CD4-positive, alpha-beta T cell (primary cell): ENCODE measurements around the gene LPP. TPM values are rescaled to one million over a fixed set of nuclear protein-coding genes. Genes with fewer than 3 reads are reported as not detected.

Source experiments
- ATAC-seq: fragments of 200-7000 bp; cut with Tn5 transposase; one replicate; pipeline ENCODE4 v1.10.0; 2022; ENCODE audit warnings: mild to moderate bottlenecking; ENCODE audit not compliant: poor library complexity
- CTCF ChIA-PET: fragments of 350-600 bp; sonication (Branson Sonifier 250); formaldehyde crosslinking; loops from one replicate; lab custom pipeline; 2021; ENCODE audit warnings: antibody characterized with exemption, inconsistent platforms; lab: Charles Lee
- POLR2A ChIA-PET: fragments of 350-600 bp; sonication (Branson Sonifier 250); formaldehyde crosslinking; loops from one replicate; lab custom pipeline; 2021; ENCODE audit warnings: antibody characterized with exemption, inconsistent platforms; lab: Charles Lee
- DNase-seq, 14 experiments: peaks; one replicate each; pipeline ENCODE4 v3.0.0-alpha.2; 2013 to 2020; ENCODE audit warnings: mixed read lengths in 2 of 14
- H3K27ac ChIP-seq, 2 donors: one replicate each; pipeline versions ENCODE4 v1.5.1 to v1.7.0; 2013; ENCODE audit warnings: low read length in 2 of 2, low read depth in 1 of 2, mild to moderate bottlenecking in 1 of 2
- H3K27me3 ChIP-seq, 2 experiments: 1 replicate in 1 of 2; 2 replicates in 1 of 2; pipeline versions ENCODE4 v1.6.1 to v1.7.0; 2013; ENCODE audit warnings: low read length in 2 of 2, control low read depth in 1 of 2, mild to moderate bottlenecking in 1 of 2, moderate library complexity in 1 of 2; ENCODE audit not compliant: insufficient read depth in 2 of 2, control insufficient read depth in 1 of 2
- H3K36me3 ChIP-seq: one replicate; pipeline ENCODE4 v1.6.1; 2013; ENCODE audit warnings: low read length, control low read depth; ENCODE audit not compliant: insufficient read depth
- H3K4me1 ChIP-seq: one replicate; pipeline ENCODE4 v1.6.1; 2013; ENCODE audit warnings: low read length, control low read depth; ENCODE audit not compliant: insufficient read depth
- H3K4me3 ChIP-seq: one replicate; pipeline ENCODE4 v1.5.1; 2013; ENCODE audit warnings: mild to moderate bottlenecking, low read length, moderate library complexity
- H3K9me3 ChIP-seq, 2 experiments: 1 replicate in 1 of 2; 2 replicates in 1 of 2; pipeline versions ENCODE4 v1.6.1 to v1.7.0; 2013; ENCODE audit warnings: low read length in 2 of 2, mild to moderate bottlenecking in 2 of 2, control low read depth in 1 of 2, moderate library complexity in 1 of 2; ENCODE audit not compliant: control insufficient read depth in 1 of 2, insufficient read depth in 1 of 2
- H3K27ac Mint-ChIP-seq: one replicate; pipeline ENCODE4 v1.8.0; 2020; ENCODE audit warnings: mixed read lengths
- H3K27me3 Mint-ChIP-seq: one replicate; pipeline ENCODE4 v1.8.0; 2021; ENCODE audit warnings: mixed read lengths
- H3K36me3 Mint-ChIP-seq: one replicate; pipeline ENCODE4 v1.8.0; 2021; ENCODE audit warnings: low read depth, mixed read lengths
- H3K4me1 Mint-ChIP-seq: one replicate; pipeline ENCODE4 v1.8.0; 2021; ENCODE audit warnings: low read depth, mixed read lengths
- H3K4me3 Mint-ChIP-seq: one replicate; pipeline ENCODE4 v1.8.0; 2020; ENCODE audit warnings: mild to moderate bottlenecking, mixed read lengths
- H3K9me3 Mint-ChIP-seq: one replicate; pipeline ENCODE4 v1.8.0; 2020; ENCODE audit warnings: mixed read lengths
- intact Hi-C, 2 experiments: fragments of 100-400 bp; cut with DNase I in 1 of 2; cut with micrococcal nuclease in 1 of 2; formaldehyde crosslinking; loops; one replicate each; pipeline versions ENCODE4 v1.15.1 to v1.9.0; 2023 to 2025; cut with DNase I, micrococcal nuclease
- total RNA-seq, 174 experiments: library from RNA in 2 of 174; stranded (reverse) in 2 of 174; gene quantifications; one replicate each; pipeline ENCODE4 v1.2.3 and lab custom pipeline; 2021 to 2026
- TF ChIP-seq, protein P1 (sequence below): fragments of 200-600 bp; IDR thresholded peaks from one replicate; pipeline ENCODE4 v1.8.0; 2022; ENCODE audit warnings: antibody characterized with exemption, mild to moderate bottlenecking

LPP gene
- total RNA-seq, 2 experiments from 2014 or later, result 45.6 to 45.9 TPM

GRCh38 chr3:188934989-188935388, 781.0 kb downstream of the LPP start:
- Mint-ChIP-seq H3K36me3 (no peaks in the 10 kb centered on the region), H3K27me3 (no peaks in the 10 kb centered on the region), H3K4me3 (no peak overlapping the region), H3K9me3 (no peaks in the 10 kb centered on the region), H3K4me1 (no peaks in the 10 kb centered on the region), H3K27ac (no peak overlapping the region)
- ATAC-seq, result no peak
- H3K27me3 ChIP-seq, result no peaks in the 10 kb centered on the region
- H3K4me3 ChIP-seq, result no peak overlapping the region
- no peaks in the 10 kb centered on the region for H3K4me1 ChIP-seq
- no peak for DNase-seq
- H3K36me3 ChIP-seq, result no peaks in the 10 kb centered on the region
- H3K9me3 ChIP-seq, result no peaks in the 10 kb centered on the region
- TF ChIP-seq, protein P1, sequence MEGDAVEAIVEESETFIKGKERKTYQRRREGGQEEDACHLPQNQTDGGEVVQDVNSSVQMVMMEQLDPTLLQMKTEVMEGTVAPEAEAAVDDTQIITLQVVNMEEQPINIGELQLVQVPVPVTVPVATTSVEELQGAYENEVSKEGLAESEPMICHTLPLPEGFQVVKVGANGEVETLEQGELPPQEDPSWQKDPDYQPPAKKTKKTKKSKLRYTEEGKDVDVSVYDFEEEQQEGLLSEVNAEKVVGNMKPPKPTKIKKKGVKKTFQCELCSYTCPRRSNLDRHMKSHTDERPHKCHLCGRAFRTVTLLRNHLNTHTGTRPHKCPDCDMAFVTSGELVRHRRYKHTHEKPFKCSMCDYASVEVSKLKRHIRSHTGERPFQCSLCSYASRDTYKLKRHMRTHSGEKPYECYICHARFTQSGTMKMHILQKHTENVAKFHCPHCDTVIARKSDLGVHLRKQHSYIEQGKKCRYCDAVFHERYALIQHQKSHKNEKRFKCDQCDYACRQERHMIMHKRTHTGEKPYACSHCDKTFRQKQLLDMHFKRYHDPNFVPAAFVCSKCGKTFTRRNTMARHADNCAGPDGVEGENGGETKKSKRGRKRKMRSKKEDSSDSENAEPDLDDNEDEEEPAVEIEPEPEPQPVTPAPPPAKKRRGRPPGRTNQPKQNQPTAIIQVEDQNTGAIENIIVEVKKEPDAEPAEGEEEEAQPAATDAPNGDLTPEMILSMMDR, result no peak
- ChIA-PET CTCF (interaction anchor here (1.2 to 1.3 kb wide), 2 partner anchors 19 to 1195 kb away, joined by 3 read pairs; no protein-coding TSS in a partner anchor), POLR2A (no interaction called here)
- no peak overlapping the region for H3K27ac ChIP-seq
- intact Hi-C loops, result no loop called here

DNA sequence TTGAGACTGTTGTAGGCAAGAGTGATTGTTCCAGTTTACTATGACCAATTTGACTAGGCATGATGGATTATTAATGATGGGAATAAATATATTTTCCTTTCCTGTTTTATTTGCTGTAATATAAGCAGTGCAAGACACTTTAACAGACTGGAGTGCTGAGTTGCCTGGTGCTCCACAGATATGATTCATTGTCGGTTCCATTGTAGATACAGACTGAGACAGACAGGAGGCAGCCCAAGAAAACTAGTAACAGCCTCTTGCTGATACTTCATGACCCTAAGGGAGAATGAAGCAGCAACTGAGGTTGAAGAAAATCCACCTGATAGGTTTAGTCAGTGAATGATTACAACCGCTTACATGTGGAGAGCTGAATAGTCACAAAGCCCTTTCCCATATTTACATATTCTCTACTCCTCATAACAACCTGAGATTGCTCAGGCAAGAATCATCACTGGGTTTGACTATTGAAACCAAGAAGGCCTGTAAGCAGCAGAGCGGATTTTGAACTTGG, 782.7 kb downstream of the LPP start:
- ATAC-seq (no peak), DNase-seq (no peak)
- H3K4me3 ChIP-seq, result no peak overlapping the region
- Mint-ChIP-seq H3K27ac (no peak overlapping the region), H3K4me3 (no peak overlapping the region), H3K4me1 (no peaks in the 10 kb centered on the region), H3K36me3 (no peaks in the 10 kb centered on the region), H3K27me3 (no peaks in the 10 kb centered on the region), H3K9me3 (no peaks in the 10 kb centered on the region)
- intact Hi-C loops, result no loop called here
- no peaks in the 10 kb centered on the region for H3K9me3 ChIP-seq
- no peak overlapping the region for H3K27ac ChIP-seq
- H3K36me3 ChIP-seq, result no peaks in the 10 kb centered on the region
- no peaks in the 10 kb centered on the region for H3K27me3 ChIP-seq
- TF ChIP-seq, protein P1, result no peak
- CTCF ChIA-PET, result no interaction called here
- H3K4me1 ChIP-seq, result no peaks in the 10 kb centered on the region
- POLR2A ChIA-PET, result no interaction called here

GRCh38 chr3:188937389-188937788, 783.4 kb downstream of the LPP start:
- Histone ChIP-seq H3K27me3 (no peaks in the 10 kb centered on the region), H3K9me3 (no peaks in the 10 kb centered on the region), H3K4me1 (no peaks in the 10 kb centered on the region), H3K27ac (no peak overlapping the region), H3K4me3 (no peak overlapping the region), H3K36me3 (no peaks in the 10 kb centered on the region)
- intact Hi-C loops, result no loop called here
- ATAC-seq (no peak), DNase-seq (no peak)
- H3K4me3 Mint-ChIP-seq, result no peak overlapping the region
- no peaks in the 10 kb centered on the region for H3K9me3 Mint-ChIP-seq
- CTCF ChIA-PET, result interaction anchor here (0.8 kb wide), 1 partner anchor 13 kb away, joined by 3 read pairs; no protein-coding TSS in a partner anchor
- no peaks in the 10 kb centered on the region for H3K36me3 Mint-ChIP-seq
- H3K27ac Mint-ChIP-seq, result no peak overlapping the region
- TF ChIP-seq, protein P1, result no peak
- H3K27me3 Mint-ChIP-seq, result no peaks in the 10 kb centered on the region
- no peaks in the 10 kb centered on the region for H3K4me1 Mint-ChIP-seq
- POLR2A ChIA-PET, result no interaction called here
